ENCODE results near the gene SERPINE1. TPM values are rescaled to one million over a fixed set of nuclear protein-coding genes. Genes with fewer than 3 reads are reported as not detected.

SERPINE1 gene
- total RNA-seq, 1 donor from 2014 or later, result 15.4 TPM

DNA sequence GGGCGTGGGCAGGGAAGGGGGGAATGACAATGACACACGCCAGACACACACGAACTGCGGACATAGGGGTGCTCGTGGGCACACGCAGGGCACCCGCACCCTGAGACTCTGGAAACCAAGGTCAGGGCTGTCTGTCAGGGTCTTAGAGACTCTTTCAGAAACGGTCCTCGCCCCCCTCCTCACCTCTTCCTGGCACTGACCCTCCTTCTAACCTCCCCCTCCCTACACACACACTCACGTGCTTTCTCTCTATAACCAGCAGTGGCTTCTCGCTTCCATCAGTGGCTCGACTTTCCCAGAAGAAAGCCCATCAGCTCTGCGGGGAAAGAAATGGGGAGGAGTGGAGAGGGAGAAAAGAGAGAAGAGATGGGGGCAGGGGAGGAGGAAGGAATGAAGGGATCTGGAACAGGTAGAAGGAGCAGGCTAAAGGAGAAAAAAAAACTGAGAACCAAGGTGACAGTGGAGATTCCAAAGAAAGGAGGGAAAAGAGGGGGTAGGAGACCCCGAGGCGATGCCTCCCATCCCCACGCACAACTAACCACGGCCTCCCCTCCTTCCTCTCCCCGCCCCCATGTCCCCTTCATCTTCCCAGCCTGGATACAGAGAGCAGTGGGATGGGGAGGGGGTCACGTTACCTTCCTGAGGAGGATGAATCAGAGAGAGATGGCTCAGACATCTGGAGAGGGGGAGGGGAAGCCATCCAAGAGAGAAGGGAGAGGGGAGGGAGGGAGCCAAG, 40.2 kb downstream of the SERPINE1 start:
- intact Hi-C loops (cut with DNase I), result no loop called here

DNA sequence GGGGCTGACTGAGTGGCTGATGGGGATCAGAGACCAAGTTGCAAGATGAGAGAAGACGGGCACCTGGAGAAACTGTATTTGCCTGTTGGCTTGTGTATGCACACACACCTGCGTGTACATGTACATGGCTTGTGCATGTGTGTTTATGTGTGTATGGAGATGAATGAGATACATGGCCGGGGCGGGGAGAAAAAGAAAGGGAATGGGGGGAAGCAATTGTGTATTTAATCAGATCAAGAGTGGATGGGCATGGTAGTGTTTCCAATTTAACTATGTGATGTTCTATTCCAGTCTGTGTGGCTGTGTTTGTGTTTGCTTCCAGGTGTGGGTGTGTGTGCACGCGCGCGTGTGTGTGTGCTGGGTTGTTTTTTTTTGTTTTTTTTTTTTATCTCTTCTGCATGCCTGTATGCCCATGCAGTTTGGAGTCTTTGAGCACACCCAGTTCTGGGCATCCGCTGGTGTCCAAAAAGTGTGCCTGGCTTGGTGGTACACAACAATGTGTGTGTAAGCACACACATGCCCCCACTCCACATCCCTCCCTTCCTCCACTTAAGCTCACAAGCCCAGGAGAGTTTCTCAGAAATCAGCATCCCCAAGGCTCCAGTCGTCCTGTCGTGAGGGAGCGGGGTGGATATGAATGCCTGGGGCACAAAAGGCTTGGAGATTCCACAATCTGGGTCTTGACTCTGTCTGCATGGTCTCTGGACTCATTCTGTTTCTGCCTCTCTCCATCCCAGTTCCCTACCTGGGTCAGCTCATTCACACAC, 40.9 kb downstream of the SERPINE1 start:
- H3K9me3 ChIP-seq, result no peaks in the 10 kb centered on the region
- H3K4me1 ChIP-seq, result peaks cover 55% of the 10 kb centered on the region
- H3K36me3 ChIP-seq, result no peaks in the 10 kb centered on the region
- TF ChIP-seq, protein P1, sequence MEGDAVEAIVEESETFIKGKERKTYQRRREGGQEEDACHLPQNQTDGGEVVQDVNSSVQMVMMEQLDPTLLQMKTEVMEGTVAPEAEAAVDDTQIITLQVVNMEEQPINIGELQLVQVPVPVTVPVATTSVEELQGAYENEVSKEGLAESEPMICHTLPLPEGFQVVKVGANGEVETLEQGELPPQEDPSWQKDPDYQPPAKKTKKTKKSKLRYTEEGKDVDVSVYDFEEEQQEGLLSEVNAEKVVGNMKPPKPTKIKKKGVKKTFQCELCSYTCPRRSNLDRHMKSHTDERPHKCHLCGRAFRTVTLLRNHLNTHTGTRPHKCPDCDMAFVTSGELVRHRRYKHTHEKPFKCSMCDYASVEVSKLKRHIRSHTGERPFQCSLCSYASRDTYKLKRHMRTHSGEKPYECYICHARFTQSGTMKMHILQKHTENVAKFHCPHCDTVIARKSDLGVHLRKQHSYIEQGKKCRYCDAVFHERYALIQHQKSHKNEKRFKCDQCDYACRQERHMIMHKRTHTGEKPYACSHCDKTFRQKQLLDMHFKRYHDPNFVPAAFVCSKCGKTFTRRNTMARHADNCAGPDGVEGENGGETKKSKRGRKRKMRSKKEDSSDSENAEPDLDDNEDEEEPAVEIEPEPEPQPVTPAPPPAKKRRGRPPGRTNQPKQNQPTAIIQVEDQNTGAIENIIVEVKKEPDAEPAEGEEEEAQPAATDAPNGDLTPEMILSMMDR (IDR thresholded peaks at IDR 0.05), result no peak
- no peak for ATAC-seq
- DNase-seq, result no peak
- H3K27me3 ChIP-seq (ENCODE audit: low read depth), result peaks cover 96% of the 10 kb centered on the region
- no peak overlapping the region for H3K27ac ChIP-seq
- intact Hi-C loops (cut with DNase I), result no loop called here
- H3K4me3 ChIP-seq, result no peak overlapping the region

More for the DNA sequence above, 40.2 kb downstream of the SERPINE1 start:
- DNase-seq (no peak), ATAC-seq (no peak)
- Histone ChIP-seq H3K4me3 (no peak overlapping the region), H3K36me3 (no peaks in the 10 kb centered on the region), H3K27me3 (ENCODE audit: low read depth) (peaks cover 96% of the 10 kb centered on the region), H3K4me1 (peaks cover 54% of the 10 kb centered on the region), H3K27ac (no peak overlapping the region), H3K9me3 (no peaks in the 10 kb centered on the region)
- TF ChIP-seq, protein P1 (IDR thresholded peaks at IDR 0.05), result no peak

DNA sequence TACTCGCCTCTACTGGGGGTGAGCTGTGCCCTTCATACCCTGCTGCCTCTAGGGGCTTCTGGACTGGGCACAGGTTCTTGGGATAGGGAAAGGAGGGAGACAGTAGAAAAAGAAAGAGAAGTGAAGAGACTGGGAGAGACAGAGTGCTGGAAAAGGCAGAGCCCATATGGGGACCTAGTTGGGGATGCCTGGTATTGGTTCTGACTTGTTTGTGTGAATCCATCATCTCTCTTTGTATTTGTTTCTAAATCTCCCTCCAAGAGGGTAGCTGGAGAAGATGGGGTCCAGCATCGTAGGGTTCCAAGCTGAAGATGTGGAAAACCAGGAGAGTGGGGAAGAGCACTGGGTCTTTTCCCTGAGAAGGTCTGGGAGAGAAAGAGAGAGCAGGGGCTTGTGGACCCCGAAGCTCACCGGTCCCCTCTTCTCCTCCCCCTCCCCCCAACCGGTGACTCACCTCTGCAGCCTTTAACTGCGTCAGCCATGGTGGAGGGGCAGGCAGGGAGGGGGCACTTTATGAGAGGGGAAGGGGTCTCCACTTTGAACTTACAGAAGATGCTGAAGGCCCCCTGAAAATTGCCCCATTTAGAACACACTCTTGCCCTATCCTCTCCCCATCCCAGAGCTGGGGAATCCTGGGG, 41.6 kb downstream of the SERPINE1 start:
- Histone ChIP-seq H3K4me1 (peaks cover 55% of the 10 kb centered on the region), H3K4me3 (no peak overlapping the region), H3K9me3 (no peaks in the 10 kb centered on the region), H3K36me3 (no peaks in the 10 kb centered on the region), H3K27me3 (ENCODE audit: low read depth) (peaks cover 98% of the 10 kb centered on the region), H3K27ac (no peak overlapping the region)
- ATAC-seq (no peak), DNase-seq (no peak)
- TF ChIP-seq, protein P1 (IDR thresholded peaks at IDR 0.05), result no peak
- intact Hi-C loops (cut with DNase I), result no loop called here

DNA sequence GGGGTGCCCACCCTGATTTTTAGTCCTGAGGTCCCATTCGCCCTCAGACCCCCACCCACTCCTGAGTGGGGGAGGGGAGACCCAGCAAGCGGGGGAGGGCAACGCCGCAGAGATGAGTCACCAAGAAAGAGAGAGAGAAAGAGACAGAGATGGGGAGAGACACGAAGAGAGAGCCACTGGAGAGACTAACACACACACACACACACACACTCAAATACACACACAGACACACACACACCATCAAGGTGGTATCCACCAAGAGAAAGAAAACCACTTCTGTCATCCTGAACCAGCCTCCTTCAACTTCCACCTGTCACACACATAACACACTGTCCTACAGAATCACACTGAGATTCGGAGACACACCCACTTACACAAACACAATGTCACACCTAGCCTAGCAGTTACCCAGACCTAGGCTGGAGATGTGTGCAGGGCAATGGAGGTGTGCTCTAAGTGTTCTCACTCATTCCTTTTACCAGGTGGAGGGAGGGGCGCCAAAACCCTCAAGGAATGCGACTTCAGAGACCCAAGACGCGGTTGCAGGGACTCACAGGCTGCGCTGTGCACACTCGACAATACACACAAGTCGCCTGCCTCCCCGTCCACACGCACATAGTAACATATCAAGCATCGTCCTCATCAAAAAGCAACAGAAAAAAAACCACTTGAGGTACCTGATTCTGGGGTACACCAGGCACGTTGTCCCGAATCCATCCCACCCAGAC, 42.4 kb downstream of the SERPINE1 start:
- Histone ChIP-seq H3K4me3 (no peak overlapping the region), H3K4me1 (peaks cover 51% of the 10 kb centered on the region), H3K27me3 (ENCODE audit: low read depth) (peaks cover 98% of the 10 kb centered on the region), H3K9me3 (no peaks in the 10 kb centered on the region), H3K27ac (no peak overlapping the region), H3K36me3 (no peaks in the 10 kb centered on the region)
- intact Hi-C loops (cut with DNase I), result no loop called here
- TF ChIP-seq, protein P1 (IDR thresholded peaks at IDR 0.05), result no peak
- ATAC-seq (no peak), DNase-seq (no peak)
